Endothelial cell of umbilical vein (primary cell): Measurements from ENCODE around the gene SRD5A1.

ENCODE experiments used
- EZH2 ChIP-seq: IDR thresholded peaks from 2 replicates; pipeline ENCODE4 v1.6.1; 2012; ENCODE audit warnings: borderline replicate concordance, low read depth, mild to moderate bottlenecking, moderate library complexity, low read length, inconsistent platforms; ENCODE audit not compliant: severe bottlenecking
- FOS ChIP-seq: IDR thresholded peaks from 2 replicates; pipeline ENCODE4 v1.6.1; 2011; ENCODE audit warnings: mild to moderate bottlenecking, low read length, moderate library complexity, borderline replicate concordance; ENCODE audit not compliant: insufficient read depth
- JUN ChIP-seq: IDR thresholded peaks from 2 replicates; pipeline ENCODE4 v1.6.1; 2011; ENCODE audit warnings: borderline replicate concordance, low read depth; ENCODE audit not compliant: insufficient read length, insufficient read depth
- POLR2A ChIP-seq: IDR thresholded peaks from 2 replicates; pipeline ENCODE4 v1.6.1; 2012; ENCODE audit warnings: low read depth, mild to moderate bottlenecking, control low read depth, low read length
- POLR2AphosphoS5 ChIP-seq: IDR thresholded peaks from 2 replicates; pipeline ENCODE4 v1.6.1; 2012; ENCODE audit warnings: low read depth, mild to moderate bottlenecking, control low read depth, low read length, moderate library complexity; ENCODE audit not compliant: insufficient read depth
- TF ChIP-seq, protein P1 (sequence below): IDR thresholded peaks from 2 replicates; pipeline ENCODE4 v1.6.1; 2011; ENCODE audit not compliant: insufficient read depth, insufficient read length
- TF ChIP-seq, protein P2 (sequence below), 2 donors: IDR thresholded peaks; 1 replicate in 1 of 2; 2 replicates in 1 of 2; pipeline ENCODE4 v1.5.1; 2011; ENCODE audit warnings: low read length in 2 of 2, mild to moderate bottlenecking in 2 of 2, moderate library complexity in 2 of 2, control low read depth in 1 of 2, inconsistent platforms in 1 of 2, low read depth in 1 of 2; ENCODE audit not compliant: insufficient read depth in 1 of 2; ENCODE audit errors: extremely low read depth in 1 of 2

DNA sequence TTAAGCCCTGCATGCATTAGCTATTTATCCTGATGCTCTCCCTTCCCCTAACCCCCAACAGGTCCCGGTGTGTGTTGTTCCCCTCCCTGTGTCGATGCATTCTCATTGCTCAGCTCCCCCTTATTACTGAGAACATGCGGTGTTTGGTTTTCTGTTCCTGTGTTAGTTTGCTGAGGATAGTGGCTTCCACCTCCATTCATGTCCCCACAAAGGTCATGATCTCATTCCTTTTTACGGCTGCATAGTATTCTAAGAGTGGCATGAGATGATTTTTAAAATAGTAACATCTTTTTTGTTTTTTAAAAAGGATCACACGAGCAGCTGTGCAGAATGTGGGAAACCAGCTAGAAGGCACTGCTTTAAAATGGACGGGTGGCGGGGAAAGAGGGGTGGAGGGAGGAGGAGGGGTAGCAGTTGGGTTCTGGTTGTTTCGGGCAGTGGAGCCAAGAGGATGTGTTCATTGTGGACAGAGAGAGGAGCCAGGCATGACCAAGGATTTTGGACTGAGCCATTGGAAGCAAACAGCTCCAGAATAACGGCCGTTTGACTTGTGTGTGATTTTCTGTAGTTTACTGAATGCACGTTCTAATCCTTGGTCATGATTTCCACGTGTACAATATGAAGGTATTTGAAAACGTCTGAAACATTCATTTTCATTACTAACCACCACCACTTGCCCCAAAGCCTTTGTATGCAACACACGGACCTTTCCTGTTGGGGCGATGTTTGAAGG is 78.3 kb downstream of the SRD5A1 start:
- TF ChIP-seq JUN (no peak), POLR2A (no peak), POLR2AphosphoS5 (no peak), EZH2 (no peak), FOS (no peak)
- TF ChIP-seq, protein P1, sequence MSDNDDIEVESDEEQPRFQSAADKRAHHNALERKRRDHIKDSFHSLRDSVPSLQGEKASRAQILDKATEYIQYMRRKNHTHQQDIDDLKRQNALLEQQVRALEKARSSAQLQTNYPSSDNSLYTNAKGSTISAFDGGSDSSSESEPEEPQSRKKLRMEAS, result no peak
- TF ChIP-seq, protein P2, sequence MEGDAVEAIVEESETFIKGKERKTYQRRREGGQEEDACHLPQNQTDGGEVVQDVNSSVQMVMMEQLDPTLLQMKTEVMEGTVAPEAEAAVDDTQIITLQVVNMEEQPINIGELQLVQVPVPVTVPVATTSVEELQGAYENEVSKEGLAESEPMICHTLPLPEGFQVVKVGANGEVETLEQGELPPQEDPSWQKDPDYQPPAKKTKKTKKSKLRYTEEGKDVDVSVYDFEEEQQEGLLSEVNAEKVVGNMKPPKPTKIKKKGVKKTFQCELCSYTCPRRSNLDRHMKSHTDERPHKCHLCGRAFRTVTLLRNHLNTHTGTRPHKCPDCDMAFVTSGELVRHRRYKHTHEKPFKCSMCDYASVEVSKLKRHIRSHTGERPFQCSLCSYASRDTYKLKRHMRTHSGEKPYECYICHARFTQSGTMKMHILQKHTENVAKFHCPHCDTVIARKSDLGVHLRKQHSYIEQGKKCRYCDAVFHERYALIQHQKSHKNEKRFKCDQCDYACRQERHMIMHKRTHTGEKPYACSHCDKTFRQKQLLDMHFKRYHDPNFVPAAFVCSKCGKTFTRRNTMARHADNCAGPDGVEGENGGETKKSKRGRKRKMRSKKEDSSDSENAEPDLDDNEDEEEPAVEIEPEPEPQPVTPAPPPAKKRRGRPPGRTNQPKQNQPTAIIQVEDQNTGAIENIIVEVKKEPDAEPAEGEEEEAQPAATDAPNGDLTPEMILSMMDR (IDR thresholded peaks at IDR 0.05; ENCODE audit: extremely low read depth in 1 of 2, insufficient read depth in 1 of 2, low read depth in 1 of 2, low read length in 2 of 2), result no peak
